Hematopoietic multipotent progenitor cell treated with erythropoietin and hydrocortisone succinate and interleukin-3 and kit ligand, for 4 days (in vitro differentiated cells): Measurements from ENCODE around the gene POLK.
"Not testable (repeated sequence)": the region's sequence is repeated elsewhere in the genome, so short reads cannot be mapped to it uniquely, and the experiment has no call there.

ENCODE experiments used
- DNase-seq: peaks from one replicate; pipeline ENCODE4 v3.0.0-alpha.2; 2015

The POLK gene

GRCh38 chr5:75552764-75553163 is 41.1 kb downstream of the POLK start:
- no peak for DNase-seq

- no peak for DNase-seq
These were observed 41.7 kb downstream of the POLK start for GRCh38 chr5:75553358-75553757.

- DNase-seq, result no peak
These were observed 46.5 kb downstream of the POLK start for GRCh38 chr5:75558221-75558620.

DNA sequence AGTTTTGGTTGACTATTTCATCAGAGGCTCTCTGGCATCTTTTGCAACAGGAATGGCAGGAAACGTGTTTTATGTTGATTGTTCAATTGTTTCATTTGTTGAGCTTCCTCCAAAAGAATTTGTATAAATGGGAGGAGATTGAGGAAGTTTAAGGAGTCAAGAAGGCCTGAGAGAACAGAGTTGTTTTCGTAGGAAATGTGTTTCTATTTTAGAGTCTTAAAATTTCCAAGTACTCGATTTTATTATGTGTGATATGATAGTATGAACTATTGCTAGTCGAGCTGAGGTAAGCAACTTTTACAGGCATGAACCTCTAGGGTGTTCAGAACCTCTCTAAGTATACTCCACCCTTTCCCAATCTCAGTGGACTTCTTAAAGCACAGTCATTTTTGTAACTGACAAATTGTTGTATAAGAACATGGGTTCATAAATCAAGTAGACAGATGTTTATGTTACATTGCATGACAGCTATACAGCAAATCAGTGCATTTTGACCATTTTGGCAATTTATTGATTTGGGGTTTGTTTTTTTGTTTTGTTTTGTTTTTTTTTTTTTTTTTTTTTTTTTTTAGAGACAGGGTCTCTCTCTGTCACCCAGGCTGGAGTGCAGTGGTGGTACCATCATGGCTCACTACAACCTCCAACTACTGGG is 47.4 kb downstream of the POLK start:
- peak; percentile 61 for DNase-seq

DNA sequence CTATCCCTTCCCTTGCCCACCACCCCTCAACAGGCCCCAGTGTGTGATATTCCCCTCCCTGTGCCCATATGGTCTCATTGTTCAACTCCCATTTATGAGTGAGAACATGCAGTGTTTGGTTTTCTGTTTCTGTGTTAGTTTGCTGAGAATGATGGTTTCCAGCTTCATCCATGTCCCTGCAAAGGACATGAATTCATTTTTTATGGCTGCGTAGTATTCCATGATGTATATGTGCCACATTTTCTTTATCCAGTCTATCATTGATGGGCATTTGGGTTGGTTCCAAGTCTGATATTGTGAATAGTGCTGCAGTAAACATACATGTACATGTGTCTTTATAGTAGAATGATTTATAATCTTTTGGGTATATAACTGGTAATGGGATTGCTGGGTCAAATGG is 49.0 kb downstream of the POLK start:
- not testable (repeated sequence) for DNase-seq

- not testable (repeated sequence) for DNase-seq
These were observed 54.5 kb downstream of the POLK start for GRCh38 chr5:75565991-75566709.

GRCh38 chr5:75566710-75567309 is 55.1 kb downstream of the POLK start:
- DNase-seq, result peak; percentile 93

GRCh38 chr5:75567710-75568109 is 56.0 kb downstream of the POLK start:
- peak; percentile 40 for DNase-seq

DNA sequence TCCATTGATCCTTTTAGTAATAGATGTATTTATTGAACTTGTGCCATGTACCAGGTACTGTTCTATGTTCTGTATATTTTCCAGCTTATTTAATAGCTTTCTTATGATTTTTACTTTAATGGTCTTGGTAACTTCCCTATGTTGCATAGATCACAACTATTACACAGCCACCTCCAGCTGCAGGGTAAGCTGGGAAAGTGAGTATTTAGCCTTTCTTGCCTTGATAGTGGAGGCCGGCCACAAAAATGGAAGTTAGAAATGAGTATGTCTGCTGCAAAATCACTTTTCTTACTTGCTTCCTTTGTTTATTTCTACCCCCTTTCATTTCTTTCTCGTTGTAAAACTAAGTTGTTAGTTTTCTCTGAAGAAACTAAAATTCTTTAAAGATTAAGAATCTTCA is 56.5 kb downstream of the POLK start:
- peak; percentile 43 for DNase-seq

DNA sequence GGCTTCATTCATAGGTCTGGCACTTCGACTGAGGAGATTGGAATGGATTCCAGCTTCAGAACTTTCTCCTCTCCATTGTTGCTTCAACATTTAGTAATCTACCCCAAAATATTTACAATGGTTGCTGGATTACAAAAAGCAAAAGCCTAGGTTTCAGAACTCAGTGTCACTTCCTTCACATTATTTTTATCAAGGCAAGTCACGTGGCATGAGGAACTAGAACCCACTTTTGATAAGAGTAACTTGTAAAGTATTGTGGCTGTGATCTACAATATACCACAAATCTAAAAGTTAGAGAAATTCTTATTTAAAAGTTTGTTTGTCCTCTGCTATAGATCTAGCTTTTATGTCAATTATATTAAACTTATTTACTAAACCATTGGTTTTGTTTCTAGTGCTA is 59.9 kb downstream of the POLK start:
- DNase-seq, result peak; percentile 79

- peak; percentile 50 for DNase-seq
These were observed 63.1 kb downstream of the POLK start for GRCh38 chr5:75574791-75575190.

- DNase-seq, result not testable (repeated sequence)
These were observed 66.6 kb downstream of the POLK start for GRCh38 chr5:75578280-75578679.

GRCh38 chr5:75584641-75585040 is 73.0 kb downstream of the POLK start:
- no peak for DNase-seq

GRCh38 chr5:75588666-75589065 is 77.0 kb downstream of the POLK start:
- no peak for DNase-seq

DNA sequence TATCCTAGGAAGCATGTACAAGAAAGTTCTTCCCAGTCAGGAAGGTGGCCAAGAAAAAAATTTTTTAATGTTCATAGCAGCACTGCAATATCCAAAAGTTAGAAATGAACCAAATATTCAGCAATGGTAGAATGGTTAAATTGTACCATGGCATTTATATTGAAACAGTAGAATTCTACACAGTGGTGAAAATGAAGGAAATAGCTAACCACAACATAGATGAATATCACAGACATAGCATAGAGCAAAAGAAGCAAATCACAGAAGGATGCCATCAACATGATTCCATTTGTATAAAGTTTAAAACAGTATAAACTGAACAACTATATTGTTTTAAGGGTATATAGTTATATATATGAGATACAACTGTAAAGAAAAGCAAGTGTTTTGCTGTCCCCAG is 88.8 kb downstream of the POLK start:
- DNase-seq, result peak; percentile 39

DNA sequence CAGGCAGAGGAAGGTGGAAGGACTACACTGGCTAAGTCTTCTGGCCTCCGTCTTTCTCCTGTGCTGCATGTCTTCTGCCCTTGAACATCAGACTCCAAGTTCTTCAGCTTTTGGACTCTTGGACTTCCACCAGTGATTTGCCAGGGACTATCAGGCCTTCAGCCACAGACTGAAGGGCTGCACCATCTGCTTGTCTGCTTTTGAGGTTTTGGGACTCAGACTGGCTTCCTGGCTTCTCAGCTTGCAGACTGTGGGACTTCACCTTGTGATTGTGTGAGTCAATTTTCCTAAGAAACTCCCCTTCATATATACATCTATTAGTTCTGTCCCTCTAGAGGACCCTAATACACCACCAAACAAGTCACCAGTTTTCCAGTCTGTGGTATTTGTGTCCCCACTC is 89.9 kb downstream of the POLK start:
- DNase-seq, result no peak

DNA sequence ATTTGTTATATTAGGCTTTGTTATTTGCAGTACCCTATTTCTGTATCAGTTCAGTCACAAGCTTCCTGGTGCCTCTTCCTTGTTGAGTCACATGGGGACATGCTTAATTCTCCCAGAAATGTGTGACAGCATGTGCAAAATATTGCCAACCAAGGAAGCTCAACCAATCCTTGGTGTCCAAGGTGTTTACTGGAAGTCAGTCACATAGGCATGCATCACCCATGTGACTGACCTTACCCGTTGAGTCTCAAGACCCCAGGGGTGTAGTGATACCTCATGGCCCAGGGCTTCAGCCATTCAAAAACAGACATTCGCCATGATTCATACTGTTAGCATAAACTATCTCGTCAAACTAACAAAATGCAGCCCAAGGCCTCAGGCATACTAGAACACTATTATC is 90.3 kb downstream of the POLK start:
- no peak for DNase-seq

GRCh38 chr5:75603371-75603770 is 91.7 kb downstream of the POLK start:
- no peak for DNase-seq

DNA sequence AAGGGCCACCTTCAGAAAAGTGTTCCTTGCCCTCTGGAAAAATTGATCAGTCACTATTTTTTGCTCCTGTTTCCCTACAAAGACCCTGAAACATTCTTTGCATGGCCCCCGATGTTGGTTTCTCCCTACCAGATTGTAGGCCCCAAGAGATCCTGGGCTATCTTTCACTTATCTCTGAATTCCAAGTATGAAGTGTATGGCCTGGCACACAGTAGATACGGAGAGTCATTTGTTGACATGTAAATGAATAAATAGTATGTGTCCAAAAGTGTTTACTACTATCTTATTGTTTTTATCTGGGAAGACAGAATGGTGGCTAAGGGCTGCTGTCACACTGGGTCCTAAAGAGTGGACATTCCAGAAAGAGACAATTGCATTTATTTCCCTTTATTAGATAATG is 92.1 kb downstream of the POLK start:
- no peak for DNase-seq

GRCh38 chr5:75607341-75607740 is 95.7 kb downstream of the POLK start:
- peak; percentile 52 for DNase-seq

DNA sequence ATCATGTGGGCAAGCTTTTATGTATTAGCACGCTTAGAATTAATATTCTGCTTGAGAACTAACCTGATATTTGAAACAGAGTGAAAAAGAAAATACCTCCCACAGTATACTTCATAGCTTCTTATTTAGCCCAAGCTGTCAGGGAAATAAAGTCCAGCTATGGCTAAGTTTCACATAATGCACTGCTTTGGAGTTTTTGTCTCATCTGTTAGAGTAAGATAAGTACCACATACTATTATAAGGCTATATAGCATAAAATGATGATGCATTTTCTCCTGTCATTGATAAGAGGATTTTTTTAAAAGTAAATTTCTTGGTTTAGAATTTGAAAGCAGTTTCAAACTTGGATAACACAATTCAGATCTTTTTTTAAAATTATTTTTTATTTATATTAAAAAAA is 97.2 kb downstream of the POLK start:
- DNase-seq, result peak; percentile 66

- no peak for DNase-seq
These were observed 98.5 kb downstream of the POLK start for GRCh38 chr5:75610201-75610600.

DNA sequence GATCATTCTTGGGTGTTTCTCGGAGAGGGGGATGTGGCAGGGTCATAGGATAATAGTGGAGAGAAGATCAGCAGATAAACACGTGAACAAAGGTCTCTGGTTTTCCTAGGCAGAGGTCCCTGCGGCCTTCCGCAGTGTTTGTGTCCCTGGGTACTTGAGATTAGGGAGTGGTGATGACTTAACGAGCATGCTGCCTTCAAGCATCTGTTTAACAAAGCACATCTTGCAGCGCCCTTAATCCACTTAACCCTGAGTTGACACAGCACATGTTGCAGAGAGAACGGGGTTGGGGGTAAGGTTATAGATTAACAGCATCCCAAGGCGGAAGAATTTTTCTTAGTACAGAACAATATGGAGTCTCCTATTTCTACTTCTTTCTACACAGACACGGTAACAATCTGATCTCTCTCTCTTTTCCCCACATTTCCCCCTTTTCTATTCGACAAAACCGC is 99.2 kb downstream of the POLK start:
- DNase-seq, result peak; percentile 36
